ENCODE data around the gene ZNF808.

GRCh38 chr19:52590728-52591127 is 63.3 kb downstream of the ZNF808 start:
- TF ChIP-seq, protein P1, sequence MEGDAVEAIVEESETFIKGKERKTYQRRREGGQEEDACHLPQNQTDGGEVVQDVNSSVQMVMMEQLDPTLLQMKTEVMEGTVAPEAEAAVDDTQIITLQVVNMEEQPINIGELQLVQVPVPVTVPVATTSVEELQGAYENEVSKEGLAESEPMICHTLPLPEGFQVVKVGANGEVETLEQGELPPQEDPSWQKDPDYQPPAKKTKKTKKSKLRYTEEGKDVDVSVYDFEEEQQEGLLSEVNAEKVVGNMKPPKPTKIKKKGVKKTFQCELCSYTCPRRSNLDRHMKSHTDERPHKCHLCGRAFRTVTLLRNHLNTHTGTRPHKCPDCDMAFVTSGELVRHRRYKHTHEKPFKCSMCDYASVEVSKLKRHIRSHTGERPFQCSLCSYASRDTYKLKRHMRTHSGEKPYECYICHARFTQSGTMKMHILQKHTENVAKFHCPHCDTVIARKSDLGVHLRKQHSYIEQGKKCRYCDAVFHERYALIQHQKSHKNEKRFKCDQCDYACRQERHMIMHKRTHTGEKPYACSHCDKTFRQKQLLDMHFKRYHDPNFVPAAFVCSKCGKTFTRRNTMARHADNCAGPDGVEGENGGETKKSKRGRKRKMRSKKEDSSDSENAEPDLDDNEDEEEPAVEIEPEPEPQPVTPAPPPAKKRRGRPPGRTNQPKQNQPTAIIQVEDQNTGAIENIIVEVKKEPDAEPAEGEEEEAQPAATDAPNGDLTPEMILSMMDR (IDR thresholded peaks at IDR 0.05), result no peak
- no peak for TF ChIP-seq POLR2A (IDR thresholded peaks at IDR 0.05)
